SIG-M5 (cell line): Measurements from ENCODE around the gene PARP12.

ENCODE experiments used
- DNase-seq: peaks from one replicate; lab custom pipeline; 2025; lab: John Stamatoyannopoulos, UW

Gene PARP12

DNA sequence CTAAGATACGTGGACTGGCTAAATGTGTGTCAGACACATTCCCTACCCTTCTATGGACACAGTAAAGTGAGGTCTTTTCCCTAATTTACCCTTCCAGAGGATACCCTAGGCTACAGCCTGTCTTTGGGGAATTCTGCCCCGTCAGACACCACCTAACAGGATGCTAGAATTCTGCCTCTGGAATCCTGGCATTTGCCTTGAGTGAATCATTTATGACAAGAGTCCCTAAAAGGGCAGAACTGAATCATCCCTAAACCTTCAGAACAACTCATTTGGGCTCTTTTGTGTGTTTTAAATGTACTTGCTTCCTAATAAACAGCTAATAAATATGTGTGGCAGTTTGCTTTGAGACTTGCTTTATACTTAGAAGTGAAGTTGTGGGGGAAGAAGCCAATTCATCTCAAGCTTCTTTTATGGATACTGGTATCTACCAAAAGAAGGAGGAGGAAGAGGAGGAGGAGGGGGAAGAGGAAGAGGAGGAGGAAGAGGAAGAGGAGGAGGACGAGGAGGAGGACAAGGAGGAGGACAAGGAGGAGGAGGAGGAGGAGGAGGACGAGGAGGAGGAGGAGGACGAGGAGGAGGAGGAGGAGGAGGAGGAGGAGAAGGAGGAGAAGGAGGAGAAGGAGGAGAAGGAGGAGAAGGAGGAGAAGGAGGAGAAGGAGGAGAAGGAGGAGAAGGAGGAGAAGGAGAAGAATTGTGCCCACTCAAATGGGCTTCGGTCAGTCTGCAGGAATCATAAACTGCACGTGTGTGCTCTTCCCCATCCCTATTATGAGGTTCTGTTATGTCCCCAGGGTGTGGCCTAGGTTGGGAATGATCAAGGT, 27.1 kb downstream of the PARP12 start:
- no peak for DNase-seq

DNA sequence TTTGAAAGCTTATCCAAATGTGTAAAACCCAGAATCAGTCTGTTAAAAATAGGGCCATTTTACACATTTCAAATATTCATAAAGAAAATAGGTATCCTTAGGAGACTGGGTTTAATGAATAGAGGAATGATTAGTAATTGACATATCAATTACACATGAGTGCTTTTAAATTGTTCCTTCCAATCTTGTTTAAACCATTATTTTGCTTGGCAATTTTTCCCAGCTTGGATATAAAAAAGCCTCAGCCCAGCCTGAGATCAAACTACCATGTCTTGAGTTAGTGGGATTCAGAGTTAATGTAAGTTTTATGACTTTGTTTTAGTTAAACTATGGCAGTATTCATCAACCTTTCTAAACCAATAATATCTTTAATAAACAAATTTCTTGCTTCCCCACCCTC, 28.3 kb downstream of the PARP12 start:
- DNase-seq = no peak

DNA sequence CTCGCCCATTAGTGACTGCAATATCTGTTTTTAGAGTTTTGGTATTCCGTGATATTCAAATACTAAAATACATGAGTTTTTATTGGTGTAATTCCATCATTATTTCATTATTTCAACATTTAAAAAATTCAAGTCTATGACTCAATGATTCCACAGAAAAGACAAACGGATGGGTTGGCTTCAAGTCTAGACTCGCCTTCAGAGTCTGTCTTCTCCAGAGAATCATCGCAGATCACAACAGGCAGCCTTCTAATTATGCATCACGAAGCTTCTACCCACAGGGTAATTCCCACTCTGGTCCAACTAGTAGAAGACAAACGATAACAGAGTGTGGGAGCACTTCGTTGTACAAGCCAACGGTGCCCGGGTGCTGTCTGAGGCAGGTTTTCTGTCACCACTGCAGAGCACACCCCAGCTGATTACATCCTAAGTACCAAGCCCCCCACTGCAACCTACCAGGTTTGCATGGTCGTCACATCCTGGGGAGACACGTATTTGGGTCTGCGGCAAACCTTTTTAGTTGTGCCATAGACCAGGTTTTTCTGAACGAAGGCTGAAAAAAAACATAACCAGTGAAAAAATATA, 28.9 kb downstream of the PARP12 start:
- DNase-seq = no peak

DNA sequence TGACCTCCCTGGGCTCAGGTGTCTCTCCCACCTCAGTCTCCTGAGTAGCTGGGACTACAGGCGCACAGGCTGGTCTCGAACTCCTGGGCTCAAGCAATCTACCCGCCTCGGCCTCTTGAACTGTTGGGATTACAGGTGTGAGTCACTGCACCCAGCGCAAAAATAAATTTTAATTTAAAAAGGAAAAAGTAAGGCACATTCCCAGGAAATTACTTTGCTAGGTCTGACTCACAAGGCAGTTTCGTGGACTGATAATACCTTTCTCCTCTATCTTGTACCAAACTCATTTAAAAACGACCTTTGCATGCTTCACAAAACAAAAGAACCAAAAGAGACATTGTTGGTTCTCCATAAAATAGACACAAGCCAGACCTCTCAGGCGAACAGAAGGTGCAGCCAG, 29.7 kb downstream of the PARP12 start:
- no peak for DNase-seq

DNA sequence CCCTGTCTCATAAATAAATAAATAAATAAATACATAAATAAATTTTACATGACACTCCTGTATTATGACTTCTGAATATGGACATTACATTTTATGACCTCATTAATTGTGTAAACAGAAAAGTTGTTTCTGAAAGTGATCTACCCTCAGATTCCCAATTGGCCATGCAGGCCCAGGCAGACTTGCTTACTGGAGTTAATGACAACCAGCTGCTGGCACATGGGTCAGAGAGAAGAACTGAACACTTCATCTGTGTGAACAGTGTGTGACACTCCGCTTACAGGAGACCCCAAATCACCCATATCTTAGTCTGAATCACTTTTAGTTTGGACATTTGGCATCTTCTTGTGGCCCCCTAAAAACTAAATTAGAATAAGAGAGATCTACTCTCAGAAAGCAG, 31.4 kb downstream of the PARP12 start:
- no peak for DNase-seq

DNA sequence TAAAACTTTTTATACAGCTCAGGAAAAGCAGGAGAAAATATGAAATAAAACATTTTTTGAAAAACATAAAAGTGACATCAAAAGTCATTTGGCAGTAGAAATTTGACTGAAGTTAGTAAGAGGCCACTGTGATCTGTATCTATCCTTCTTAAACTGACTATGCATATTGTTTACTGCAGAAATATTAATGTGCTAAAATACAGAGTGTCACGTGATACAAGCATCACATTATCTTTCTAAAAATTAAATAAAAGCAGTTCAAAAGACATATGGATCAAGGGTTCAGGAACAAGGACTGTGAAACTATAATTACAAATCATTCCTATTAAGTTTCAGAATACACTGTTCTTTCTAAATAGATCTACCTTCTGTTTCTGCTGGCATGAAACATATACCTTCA, 33.7 kb downstream of the PARP12 start:
- no peak for DNase-seq

DNA sequence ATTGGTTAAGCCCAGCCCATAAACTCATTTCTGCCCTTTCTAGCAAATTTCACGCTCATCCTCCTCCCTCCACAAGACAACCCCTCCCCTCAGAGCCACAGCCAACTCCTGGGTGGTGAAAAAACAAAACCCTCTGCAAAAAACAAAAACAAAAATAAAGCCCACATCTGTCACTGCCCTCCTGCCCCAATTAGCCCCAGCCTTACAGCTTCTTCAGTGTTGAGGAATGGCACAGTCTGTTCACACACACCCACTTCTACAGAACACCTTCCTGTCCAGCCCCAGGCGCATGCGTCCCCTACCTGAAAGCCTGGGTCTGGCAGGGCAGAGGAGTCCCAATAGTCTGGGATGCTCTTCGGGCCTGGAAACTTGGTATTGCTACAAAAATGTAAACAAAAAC, 34.4 kb downstream of the PARP12 start:
- DNase-seq = no peak

DNA sequence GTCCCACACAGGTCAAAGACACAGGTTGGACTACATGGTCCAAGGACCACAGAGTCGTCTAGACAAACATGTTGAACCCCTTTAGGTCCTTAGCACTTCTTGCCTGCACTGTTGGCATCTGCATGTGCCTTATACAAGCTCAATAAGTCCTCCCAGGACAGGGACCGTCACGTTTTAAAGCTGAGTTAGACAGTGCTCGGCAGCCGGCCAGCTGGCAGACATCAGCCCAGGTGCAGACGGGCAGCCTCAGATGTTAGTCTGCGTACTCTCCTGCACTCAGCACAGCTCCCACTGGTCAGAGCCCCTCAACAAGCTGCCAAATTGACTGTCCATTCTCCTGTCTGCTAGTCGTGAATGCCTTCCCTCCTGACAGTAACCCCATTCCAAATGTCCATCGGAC, 34.9 kb downstream of the PARP12 start:
- DNase-seq = no peak

DNA sequence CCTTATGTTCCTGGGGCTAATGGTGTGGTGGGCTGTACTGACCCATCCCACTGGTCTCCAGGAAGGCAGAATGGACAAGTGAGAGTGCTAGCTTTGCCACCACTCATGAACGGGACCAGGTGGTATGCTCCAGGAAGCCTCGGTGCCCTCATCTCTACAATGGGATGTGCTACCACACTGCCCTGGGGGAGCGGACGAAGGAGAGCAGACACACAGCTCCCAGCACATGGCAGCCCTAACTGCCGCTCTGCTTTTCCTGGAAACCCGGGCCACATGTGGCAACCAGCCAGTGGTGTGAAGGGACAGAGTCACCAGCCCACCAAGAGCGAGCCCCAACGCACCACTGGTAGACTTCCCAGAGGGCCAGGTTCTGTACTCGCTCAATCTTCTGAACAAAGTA, 35.8 kb downstream of the PARP12 start:
- DNase-seq = no peak

DNA sequence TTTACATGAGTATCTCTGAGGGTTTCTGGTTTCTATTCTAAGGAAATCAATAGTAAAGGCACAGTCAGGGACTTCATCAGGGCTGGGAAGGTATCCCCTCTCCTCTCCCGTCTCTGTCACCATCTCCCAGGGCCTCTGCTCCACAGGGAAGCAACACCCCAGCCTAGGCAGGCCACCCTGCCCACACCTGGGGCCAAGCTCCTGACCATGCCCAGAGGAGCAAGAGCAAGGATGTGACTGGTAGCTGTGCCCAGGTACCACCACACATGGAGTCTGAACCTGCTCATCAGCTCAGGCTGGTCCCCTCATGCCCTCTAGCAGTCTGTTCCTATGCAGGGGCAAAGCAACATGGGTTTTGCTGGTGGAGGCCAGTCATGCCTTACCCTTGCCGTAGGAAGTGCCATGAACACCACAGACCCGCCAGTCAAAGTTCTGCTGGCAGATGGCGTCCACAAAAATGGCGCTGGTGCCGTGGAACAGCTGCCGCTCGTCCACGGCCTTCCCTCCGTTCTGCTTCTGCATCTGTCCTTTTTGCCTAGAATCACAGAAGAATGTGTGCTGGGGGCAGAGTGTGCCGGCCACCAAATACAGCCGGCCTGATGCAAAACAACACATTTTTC, 36.8 kb downstream of the PARP12 start:
- DNase-seq = no peak

DNA sequence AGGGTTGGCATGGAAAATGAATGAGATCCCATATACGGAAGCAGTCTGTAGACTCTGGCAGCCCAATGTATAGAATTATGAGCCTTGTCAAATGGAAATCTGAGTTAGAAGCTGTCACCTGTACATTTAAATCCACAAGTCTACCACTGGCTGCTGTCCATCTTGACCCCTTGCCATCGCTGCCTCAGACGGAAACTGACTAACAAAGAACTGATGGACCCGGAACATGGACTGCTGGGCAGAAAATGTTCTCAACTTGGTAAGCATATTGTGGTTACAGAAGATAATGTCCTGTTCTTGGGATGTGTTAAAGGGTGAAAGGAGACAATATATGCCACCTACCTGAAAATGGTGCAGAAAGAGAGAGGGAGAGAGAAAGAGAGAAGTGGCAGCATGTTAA, 37.5 kb downstream of the PARP12 start:
- DNase-seq = no peak

DNA sequence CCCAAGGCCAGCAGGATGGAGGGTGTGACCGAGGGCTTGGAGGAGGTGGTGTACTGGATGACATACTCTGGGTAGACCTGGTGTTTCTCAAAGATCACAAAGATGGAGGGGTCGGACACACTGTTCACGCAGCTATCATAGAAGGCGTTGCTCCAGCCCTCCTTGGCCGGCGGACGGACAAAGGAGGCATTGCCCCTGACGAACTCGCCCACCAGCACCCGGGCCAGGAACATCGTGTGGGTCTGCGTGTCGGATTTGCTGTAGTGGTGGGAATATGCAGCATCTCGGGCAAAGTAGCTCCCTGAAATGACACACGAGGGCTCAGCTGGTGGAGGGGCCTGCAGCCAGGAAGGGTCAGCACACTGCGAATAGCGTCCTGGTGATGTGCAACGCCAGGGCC, 38.2 kb downstream of the PARP12 start:
- DNase-seq = no peak

DNA sequence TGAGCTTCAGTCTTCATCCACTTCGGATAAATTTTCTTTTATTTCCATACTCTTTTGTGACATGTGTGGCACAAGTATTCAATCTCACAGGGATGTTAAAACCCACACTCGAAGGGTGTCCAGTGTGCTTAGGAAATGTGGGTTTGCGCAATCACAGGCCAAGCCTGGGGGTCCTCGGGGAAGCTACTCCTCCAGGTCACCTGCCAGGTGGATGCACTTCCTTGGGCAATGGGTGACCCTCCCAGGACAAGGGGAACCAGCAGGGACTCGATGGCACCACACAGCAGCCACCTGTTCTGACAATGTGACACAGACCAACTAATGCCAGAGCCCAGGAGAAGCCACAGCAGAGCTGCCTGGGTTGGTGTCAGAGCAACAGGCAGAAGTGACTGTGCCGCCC, 39.0 kb downstream of the PARP12 start:
- DNase-seq = no peak

DNA sequence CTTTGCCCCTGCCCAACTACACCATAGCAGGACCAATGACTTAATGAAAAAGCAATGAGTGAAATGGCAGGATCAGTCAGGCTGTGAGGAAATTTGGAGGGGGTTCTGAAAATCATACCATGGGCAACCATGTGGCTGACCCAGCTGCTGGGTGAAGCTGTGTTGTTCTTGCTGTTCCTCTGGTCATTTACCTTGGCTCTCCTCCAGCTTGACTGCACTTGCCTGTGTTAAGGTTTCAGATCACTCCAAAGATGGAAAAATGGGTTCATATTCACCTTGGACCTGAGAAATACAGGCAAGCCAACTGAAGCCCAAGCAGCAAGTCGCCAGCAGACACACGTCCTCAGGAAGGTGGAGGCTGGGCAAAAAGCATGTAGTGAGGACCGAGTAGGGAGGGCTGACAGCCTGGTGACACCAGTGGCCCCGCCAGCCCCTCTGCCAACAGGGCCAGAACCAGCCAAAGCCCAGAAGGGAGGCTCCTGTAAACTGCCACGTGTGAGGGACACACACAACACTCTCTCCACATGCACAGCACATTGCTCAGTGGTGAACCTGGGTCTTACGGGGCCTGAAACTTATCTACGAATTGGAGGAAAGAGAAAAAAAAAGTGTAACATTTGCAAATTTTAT, 40.1 kb downstream of the PARP12 start:
- no peak for DNase-seq

DNA sequence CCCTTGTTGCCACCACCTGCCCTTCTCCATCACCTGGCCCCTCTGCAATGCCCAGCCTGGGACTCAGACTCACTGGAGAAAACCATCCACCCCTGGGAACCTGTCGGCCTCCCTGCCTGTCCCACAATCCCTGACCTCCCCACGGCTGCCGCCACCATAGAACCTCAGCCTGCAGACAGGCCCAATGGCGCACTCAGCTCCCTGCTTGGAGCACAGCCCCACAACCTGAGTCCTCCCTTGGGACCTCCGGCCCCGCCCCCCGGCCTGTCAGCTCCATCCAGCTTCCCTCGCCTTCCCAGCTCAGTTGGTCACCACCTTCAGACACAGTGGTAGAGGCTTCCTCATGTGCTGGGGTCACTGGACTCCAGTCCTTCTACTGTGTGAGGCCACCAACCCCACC, 41.1 kb downstream of the PARP12 start:
- DNase-seq = no peak

DNA sequence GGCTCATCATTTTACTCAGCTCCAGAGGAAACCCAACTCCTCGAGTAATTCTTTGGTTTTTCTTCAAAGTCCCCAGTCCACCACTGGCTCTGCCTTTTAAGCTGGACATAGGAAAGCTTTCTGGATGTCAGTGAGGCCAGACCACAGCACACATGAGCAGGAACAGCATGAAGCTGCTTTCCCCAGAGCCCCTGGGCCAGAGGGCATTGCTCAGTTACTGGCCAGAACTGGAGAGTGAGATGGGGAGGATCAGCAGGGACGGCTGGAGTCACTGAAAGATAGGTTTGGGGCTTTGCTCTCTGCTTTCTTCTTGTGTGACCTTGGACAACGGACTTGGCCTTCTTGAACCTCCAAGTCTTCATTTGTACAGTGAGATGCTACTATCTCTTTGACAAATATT, 43.1 kb downstream of the PARP12 start:
- no peak for DNase-seq

DNA sequence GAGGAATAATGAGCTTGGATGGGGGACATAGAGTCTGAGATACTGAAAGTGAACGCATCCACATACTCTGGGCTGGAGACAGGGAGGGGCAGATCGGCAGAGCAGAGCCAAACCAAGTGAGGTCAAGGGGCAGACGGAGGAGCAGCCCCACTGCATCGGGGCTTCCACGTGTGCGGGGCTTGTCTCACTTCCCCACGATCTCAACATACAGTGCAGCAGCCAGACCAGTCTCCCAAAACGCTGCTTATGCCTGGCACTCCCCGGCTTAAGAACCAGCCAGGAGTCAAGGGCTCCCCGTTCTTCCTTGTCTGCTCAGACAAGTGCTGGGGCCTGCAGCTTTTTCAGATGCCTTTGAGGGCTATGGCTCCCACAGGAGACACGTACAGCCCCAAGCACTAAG, 43.6 kb downstream of the PARP12 start:
- DNase-seq = no peak

DNA sequence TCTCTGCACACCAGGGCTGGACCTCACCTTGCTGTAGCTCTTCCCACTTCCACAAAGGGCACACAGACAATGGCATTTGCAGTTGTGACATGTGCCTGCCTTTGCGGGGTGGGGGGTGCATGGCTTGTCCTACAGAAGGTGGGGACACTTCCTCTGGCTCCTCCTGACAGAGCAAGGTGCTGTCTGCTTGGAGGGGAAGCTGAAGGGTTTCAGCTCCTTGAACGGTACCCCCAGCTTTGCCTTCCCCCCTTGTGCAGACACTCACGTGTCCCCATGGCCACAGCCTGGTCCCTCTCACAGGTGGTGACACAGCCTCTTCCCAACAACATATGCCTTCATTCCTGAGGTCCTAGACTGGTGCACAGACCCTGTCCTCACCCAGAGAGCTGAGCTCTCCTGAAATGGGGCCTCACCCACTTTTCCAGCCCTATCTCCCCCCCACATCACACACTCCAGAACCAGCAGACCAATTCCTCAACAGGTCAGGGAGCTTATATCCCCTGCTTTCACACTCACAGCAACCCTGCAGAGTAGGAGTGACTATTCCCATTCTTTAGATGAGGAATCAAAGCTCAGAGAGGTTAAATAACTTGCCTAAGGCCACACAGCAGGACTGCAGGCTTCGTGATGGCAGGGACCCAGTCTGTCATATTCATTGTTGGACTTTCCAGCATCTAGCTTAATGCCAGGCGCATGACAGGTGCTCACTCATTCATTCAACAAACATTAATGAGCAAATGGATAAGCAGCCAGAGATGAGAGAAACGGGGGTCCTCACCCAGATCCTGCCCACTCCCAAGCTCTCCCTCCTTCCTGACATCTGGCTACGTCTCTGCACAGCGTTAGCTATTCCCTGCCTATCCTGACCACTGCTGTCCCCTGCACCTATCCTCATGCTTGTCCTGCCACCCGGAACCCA, 44.4 kb downstream of the PARP12 start:
- DNase-seq = no peak

DNA sequence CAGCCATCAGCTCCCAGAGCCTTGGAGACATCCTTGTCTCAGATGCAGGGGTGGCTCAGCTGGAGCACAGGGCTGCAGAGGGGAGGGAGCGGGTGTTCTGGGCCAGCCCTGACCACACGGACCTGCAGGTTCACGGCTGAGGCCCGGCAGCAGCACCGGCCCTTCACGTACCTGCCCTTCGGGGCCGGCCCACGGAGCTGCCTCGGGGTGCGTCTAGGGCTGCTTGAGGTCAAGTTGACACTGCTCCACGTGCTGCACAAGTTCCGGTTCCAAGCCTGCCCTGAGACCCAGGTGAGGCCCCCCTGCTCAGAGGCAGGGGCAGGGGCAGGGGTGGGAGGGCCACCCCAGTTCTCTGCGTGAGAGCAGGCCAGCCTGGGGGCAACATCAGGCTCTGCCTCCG, 45.2 kb downstream of the PARP12 start:
- DNase-seq = no peak

DNA sequence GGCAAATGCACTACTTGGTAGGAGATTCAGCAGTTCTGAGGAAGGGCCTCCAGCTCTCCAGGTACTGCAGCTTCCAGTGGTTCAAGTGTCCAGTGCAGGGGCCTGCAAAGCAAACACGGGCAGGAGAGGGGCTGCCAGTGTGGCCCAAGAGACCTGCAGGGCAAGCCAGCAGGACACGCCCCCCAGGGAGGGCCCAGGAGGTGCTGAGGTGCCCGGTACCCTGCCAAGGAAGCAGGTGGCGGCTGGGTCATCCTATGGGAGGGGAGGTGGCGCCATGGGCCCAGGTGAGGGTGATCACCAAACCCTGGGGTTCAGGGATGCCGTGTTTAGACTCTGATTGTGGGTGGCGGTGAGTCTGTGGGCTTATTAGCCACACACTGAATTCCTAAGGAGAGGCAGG, 45.7 kb downstream of the PARP12 start:
- DNase-seq = no peak

DNA sequence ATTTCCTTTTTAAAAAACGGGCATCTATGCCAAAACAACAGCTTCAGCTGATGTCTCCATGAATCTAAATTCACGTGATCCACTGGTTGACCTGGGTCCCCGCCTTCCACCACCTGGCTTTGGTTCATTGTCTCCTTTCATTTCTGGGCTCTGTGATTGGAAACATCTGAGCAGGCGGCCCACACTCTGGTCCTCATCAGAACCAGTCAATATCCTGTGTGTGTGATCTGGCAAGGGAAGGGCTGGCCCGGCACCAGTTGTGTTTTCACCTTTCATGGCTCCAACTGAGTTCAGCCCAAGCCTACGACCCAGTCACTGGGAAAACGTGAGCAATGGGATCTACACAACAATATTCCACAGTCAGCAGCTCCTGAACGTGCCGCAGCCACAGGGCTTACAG, 46.2 kb downstream of the PARP12 start:
- no peak for DNase-seq

DNA sequence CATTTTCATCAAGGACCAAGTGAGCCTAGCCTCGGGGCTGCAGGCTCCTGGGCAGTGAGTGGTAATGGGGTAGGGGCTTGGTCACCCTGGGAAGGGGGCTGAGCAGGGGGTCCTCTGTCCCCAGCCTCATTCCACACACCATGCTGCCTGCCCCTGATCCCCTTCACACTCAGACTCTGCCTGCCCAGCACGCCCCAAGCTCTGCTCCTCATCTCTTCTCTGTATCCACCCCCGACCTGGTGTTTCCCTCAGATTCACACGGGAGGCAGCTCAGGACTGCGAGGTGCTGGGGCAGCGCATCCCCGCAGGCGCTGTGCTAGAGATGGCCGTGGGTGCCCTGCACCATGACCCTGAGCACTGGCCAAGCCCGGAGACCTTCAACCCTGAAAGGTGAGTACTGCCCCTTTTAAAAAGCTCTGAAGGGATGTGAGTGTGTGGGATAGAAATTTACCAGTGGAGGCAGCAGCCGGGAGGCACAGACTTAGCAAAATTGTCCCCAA, 47.2 kb downstream of the PARP12 start:
- no peak for DNase-seq
